Breast epithelium (tissue), 4 donors: ENCODE results near the gene FGGY. TPM values are rescaled to one million over a fixed set of nuclear protein-coding genes. Genes with fewer than 3 reads are reported as not detected.

Experiments
- DNase-seq, 2 donors: peaks; one replicate each; pipeline ENCODE4 v3.0.0-alpha.2; 2019; ENCODE audit warnings: low spot score in 2 of 2
- H3K27ac ChIP-seq, 2 donors: fragments of 200-600 bp; sonication (generic) in 1 of 2; one replicate each; pipeline ENCODE4 v1.5.1; 2016 to 2019; ENCODE audit warnings: mild to moderate bottlenecking in 1 of 2
- H3K27me3 ChIP-seq, 2 donors: fragments of 200-600 bp; sonication (generic) in 1 of 2; one replicate each; pipeline versions ENCODE4 v1.5.1 to v1.6.0; 2017 to 2019; ENCODE audit warnings: control low read depth in 1 of 2, mild to moderate bottlenecking in 1 of 2
- H3K36me3 ChIP-seq: fragments of 200-600 bp; one replicate; pipeline ENCODE4 v1.5.1; 2019
- H3K4me1 ChIP-seq, 2 donors: fragments of 200-600 bp; sonication (generic); one replicate each; pipeline ENCODE4 v1.5.1; 2016 to 2019; ENCODE audit warnings: control low read depth in 1 of 2
- H3K4me3 ChIP-seq, 3 donors: fragments of 200-600 bp; sonication (generic); 1 replicate in 2 of 3; 2 replicates in 1 of 3; pipeline ENCODE4 v1.5.1; 2016 to 2019; ENCODE audit warnings: mild to moderate bottlenecking in 3 of 3, moderate library complexity in 2 of 3
- H3K9me3 ChIP-seq, 2 donors: fragments of 200-600 bp; sonication (generic) in 1 of 2; one replicate each; pipeline ENCODE4 v1.5.1; 2016 to 2019; ENCODE audit warnings: control low read depth in 1 of 2
- POLR2A ChIP-seq: fragments of 450-650 bp; IDR thresholded peaks from one replicate; pipeline ENCODE4 v1.6.1; 2016; ENCODE audit warnings: antibody characterized with exemption, mild to moderate bottlenecking, moderate library complexity
- POLR2AphosphoS5 ChIP-seq, 3 donors: sonication (generic); formaldehyde crosslinking; IDR thresholded peaks; one replicate each; pipeline ENCODE4 v1.6.1; 2017; ENCODE audit warnings: antibody characterized with exemption in 3 of 3
- intact Hi-C: fragments of 100-400 bp; cut with DNase I; formaldehyde crosslinking; loops from one replicate; pipeline ENCODE4 v1.15.1; 2023; ENCODE audit warnings: low total_unique reads
- total RNA-seq, 3 donors: library from RNA; depleted of rRNA; stranded (reverse); fragments of >200 nt; gene quantifications; one replicate each; pipeline ENCODE4 v1.1.0, GENCODE V29; 2016
- TF ChIP-seq, protein P1 (sequence below), 3 donors: fragments of 450-650 bp; IDR thresholded peaks; one replicate each; pipeline ENCODE4 v1.5.1; 2016 to 2017; ENCODE audit warnings: antibody characterized with exemption in 3 of 3, mild to moderate bottlenecking in 3 of 3, moderate library complexity in 3 of 3

The FGGY gene
- total RNA-seq, 3 donors from 2014 or later, result 16.2 to 50.3 (median 29.2) TPM

- TF ChIP-seq, protein P1, sequence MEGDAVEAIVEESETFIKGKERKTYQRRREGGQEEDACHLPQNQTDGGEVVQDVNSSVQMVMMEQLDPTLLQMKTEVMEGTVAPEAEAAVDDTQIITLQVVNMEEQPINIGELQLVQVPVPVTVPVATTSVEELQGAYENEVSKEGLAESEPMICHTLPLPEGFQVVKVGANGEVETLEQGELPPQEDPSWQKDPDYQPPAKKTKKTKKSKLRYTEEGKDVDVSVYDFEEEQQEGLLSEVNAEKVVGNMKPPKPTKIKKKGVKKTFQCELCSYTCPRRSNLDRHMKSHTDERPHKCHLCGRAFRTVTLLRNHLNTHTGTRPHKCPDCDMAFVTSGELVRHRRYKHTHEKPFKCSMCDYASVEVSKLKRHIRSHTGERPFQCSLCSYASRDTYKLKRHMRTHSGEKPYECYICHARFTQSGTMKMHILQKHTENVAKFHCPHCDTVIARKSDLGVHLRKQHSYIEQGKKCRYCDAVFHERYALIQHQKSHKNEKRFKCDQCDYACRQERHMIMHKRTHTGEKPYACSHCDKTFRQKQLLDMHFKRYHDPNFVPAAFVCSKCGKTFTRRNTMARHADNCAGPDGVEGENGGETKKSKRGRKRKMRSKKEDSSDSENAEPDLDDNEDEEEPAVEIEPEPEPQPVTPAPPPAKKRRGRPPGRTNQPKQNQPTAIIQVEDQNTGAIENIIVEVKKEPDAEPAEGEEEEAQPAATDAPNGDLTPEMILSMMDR (IDR thresholded peaks at IDR 0.05), result no peak
- TF ChIP-seq POLR2AphosphoS5 (IDR thresholded peaks at IDR 0.05) (no peak), POLR2A (no peak)
- intact Hi-C loops, result no loop called here
- Histone ChIP-seq H3K36me3 (no peaks in the 10 kb centered on the region), H3K9me3 (no peaks in the 10 kb centered on the region), H3K27me3 (no peaks in the 10 kb centered on the region), H3K27ac (no peak overlapping the region), H3K4me1 (no peaks in the 10 kb centered on the region), H3K4me3 (no peak overlapping the region)
- DNase-seq, result no peak
Measured at GRCh38 chr1:59340411-59341307, 43.8 kb downstream of the FGGY start.

DNA sequence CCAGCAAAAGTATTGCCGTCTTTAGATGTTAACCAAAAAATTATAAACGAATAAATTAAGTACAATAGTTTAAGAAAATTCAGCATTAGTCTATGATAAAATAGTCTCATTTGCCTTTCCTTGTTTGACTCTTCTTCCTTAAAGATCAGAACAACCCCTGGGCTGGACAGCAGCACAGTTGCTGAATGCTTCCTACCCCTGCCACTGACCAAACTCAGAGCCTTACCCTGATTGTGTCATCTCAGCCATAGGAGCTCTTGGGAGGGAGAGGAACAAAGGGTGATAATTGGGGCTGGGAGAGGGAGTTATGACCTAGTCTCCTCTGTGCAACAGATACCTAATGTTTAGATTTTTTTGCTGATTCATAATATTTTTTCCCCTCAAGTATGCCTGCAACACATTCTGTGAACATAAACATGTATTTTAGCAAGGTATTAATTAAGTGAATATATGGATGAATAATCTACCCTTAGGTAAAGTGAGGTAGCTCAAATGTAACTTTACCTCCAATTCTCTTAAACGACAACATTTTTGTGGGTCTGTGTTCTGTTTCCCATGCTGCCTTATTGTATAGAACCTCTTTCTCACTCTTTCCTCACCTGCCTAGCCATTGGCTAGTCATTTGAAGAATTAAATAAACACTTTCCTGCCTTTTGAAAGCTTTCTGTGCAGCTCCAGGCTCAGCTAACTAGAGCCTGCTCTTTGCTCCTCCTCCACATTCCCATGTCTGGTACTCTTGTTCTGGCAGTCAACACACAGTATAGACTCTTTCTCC lies 46.1 kb downstream of the FGGY start:
- H3K4me1 ChIP-seq, result no peaks in the 10 kb centered on the region
- TF ChIP-seq POLR2AphosphoS5 (IDR thresholded peaks at IDR 0.05) (no peak), POLR2A (no peak)
- TF ChIP-seq, protein P1 (IDR thresholded peaks at IDR 0.05), result no peak

DNA sequence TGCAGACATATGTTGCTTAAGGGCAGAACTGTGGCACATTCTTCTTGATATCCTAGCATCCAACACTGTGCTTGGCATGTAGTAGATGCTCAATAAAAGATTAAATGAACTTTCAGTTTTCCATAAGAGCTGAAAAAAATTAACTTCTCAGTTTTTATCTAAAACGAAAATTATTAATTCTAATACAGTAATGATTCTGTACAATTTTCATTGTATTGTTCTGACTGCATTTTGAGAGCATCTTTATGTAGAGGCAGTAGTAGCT lies 46.6 kb downstream of the FGGY start:
- no peaks in the 10 kb centered on the region for H3K4me1 ChIP-seq
- H3K36me3 ChIP-seq, result no peaks in the 10 kb centered on the region
- no peaks in the 10 kb centered on the region for H3K27me3 ChIP-seq
- H3K4me3 ChIP-seq, result no peak overlapping the region
- H3K27ac ChIP-seq, result no peak overlapping the region
- intact Hi-C loops, result no loop called here
- no peak for TF ChIP-seq POLR2AphosphoS5 (IDR thresholded peaks at IDR 0.05)
- TF ChIP-seq POLR2A, result no peak
- TF ChIP-seq, protein P1 (IDR thresholded peaks at IDR 0.05), result no peak
- DNase-seq, result no peak
- no peaks in the 10 kb centered on the region for H3K9me3 ChIP-seq

More for the DNA sequence above, 46.1 kb downstream of the FGGY start:
- Histone ChIP-seq H3K4me3 (no peak overlapping the region), H3K27ac (no peak overlapping the region), H3K27me3 (no peaks in the 10 kb centered on the region), H3K36me3 (no peaks in the 10 kb centered on the region), H3K9me3 (no peaks in the 10 kb centered on the region)
- intact Hi-C loops, result no loop called here
- no peak for DNase-seq

- H3K9me3 ChIP-seq, result no peaks in the 10 kb centered on the region
- TF ChIP-seq POLR2AphosphoS5 (IDR thresholded peaks at IDR 0.05) (no peak), POLR2A (no peak)
- TF ChIP-seq, protein P1 (IDR thresholded peaks at IDR 0.05), result no peak
- H3K27me3 ChIP-seq, result no peaks in the 10 kb centered on the region
- H3K36me3 ChIP-seq, result no peaks in the 10 kb centered on the region
- intact Hi-C loops, result no loop called here
- no peak for DNase-seq
- no peak overlapping the region for H3K27ac ChIP-seq
- no peaks in the 10 kb centered on the region for H3K4me1 ChIP-seq
- H3K4me3 ChIP-seq, result no peak overlapping the region
Measured at GRCh38 chr1:59345221-59345620, 48.3 kb downstream of the FGGY start.

GRCh38 chr1:59346429-59346828 lies 49.5 kb downstream of the FGGY start:
- Histone ChIP-seq H3K27me3 (no peaks in the 10 kb centered on the region), H3K27ac (no peak overlapping the region), H3K9me3 (no peaks in the 10 kb centered on the region), H3K36me3 (no peaks in the 10 kb centered on the region), H3K4me3 (no peak overlapping the region), H3K4me1 (no peaks in the 10 kb centered on the region)
- intact Hi-C loops, result no loop called here
- no peak for DNase-seq
- TF ChIP-seq, protein P1 (IDR thresholded peaks at IDR 0.05), result no peak
- TF ChIP-seq POLR2AphosphoS5 (IDR thresholded peaks at IDR 0.05) (no peak), POLR2A (no peak)
